ENCODE results near the gene CLCN2. TPM values are rescaled to one million over a fixed set of nuclear protein-coding genes. Genes with fewer than 3 reads are reported as not detected.

Gene CLCN2
- total RNA-seq, 1 donor from 2014 or later, result 2.1 TPM

- Histone ChIP-seq H3K4me3 (ENCODE audit: low read depth, low read length) (no peak overlapping the region), H3K36me3 (ENCODE audit: control insufficient read depth, insufficient read depth, low read length) (peaks cover 7% of the 10 kb centered on the region), H3K27me3 (ENCODE audit: control insufficient read depth, insufficient read depth, low read length) (peaks cover 11% of the 10 kb centered on the region)
- FAIRE-seq (no peak), DNase-seq (ENCODE audit: low read depth) (no peak)
- TF ChIP-seq, protein P1, sequence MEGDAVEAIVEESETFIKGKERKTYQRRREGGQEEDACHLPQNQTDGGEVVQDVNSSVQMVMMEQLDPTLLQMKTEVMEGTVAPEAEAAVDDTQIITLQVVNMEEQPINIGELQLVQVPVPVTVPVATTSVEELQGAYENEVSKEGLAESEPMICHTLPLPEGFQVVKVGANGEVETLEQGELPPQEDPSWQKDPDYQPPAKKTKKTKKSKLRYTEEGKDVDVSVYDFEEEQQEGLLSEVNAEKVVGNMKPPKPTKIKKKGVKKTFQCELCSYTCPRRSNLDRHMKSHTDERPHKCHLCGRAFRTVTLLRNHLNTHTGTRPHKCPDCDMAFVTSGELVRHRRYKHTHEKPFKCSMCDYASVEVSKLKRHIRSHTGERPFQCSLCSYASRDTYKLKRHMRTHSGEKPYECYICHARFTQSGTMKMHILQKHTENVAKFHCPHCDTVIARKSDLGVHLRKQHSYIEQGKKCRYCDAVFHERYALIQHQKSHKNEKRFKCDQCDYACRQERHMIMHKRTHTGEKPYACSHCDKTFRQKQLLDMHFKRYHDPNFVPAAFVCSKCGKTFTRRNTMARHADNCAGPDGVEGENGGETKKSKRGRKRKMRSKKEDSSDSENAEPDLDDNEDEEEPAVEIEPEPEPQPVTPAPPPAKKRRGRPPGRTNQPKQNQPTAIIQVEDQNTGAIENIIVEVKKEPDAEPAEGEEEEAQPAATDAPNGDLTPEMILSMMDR (IDR thresholded peaks at IDR 0.05; ENCODE audit: insufficient read depth, low read length, severe bottlenecking), result no peak
Observed at GRCh38 chr3:184372911-184373310, 11.5 kb upstream of the CLCN2 start.

GRCh38 chr3:184372296-184372821 is 11.0 kb upstream of the CLCN2 start:
- TF ChIP-seq, protein P1 (IDR thresholded peaks at IDR 0.05; ENCODE audit: insufficient read depth, low read length, severe bottlenecking), result no peak
- H3K4me3 ChIP-seq (ENCODE audit: low read depth, low read length), result no peak overlapping the region
- FAIRE-seq, result no peak
- peaks cover 10% of the 10 kb centered on the region for H3K36me3 ChIP-seq (ENCODE audit: control insufficient read depth, insufficient read depth, low read length)
- peaks cover 9% of the 10 kb centered on the region for H3K27me3 ChIP-seq (ENCODE audit: control insufficient read depth, insufficient read depth, low read length)
- no peak for DNase-seq (ENCODE audit: low read depth)

- FAIRE-seq (no peak), DNase-seq (ENCODE audit: low read depth) (peak; percentile 83)
- peaks cover 9% of the 10 kb centered on the region for H3K27me3 ChIP-seq (ENCODE audit: control insufficient read depth, insufficient read depth, low read length)
- H3K4me3 ChIP-seq (ENCODE audit: low read depth, low read length), result no peak overlapping the region
- peaks cover 13% of the 10 kb centered on the region for H3K36me3 ChIP-seq (ENCODE audit: control insufficient read depth, insufficient read depth, low read length)
- TF ChIP-seq, protein P1 (IDR thresholded peaks at IDR 0.05; ENCODE audit: insufficient read depth, low read length, severe bottlenecking), result peak; percentile 98
Observed at GRCh38 chr3:184371570-184372018, 10.2 kb upstream of the CLCN2 start.

GRCh38 chr3:184368586-184369183 is 7.3 kb upstream of the CLCN2 start:
- Histone ChIP-seq H3K36me3 (ENCODE audit: control insufficient read depth, insufficient read depth, low read length) (peaks cover 19% of the 10 kb centered on the region), H3K4me3 (ENCODE audit: low read depth, low read length) (no peak overlapping the region), H3K27me3 (ENCODE audit: control insufficient read depth, insufficient read depth, low read length) (no peaks in the 10 kb centered on the region)
- DNase-seq (ENCODE audit: low read depth) (no peak), FAIRE-seq (no peak)
- TF ChIP-seq, protein P1 (IDR thresholded peaks at IDR 0.05; ENCODE audit: insufficient read depth, low read length, severe bottlenecking), result no peak

GRCh38 chr3:184368116-184368515 is 6.7 kb upstream of the CLCN2 start:
- H3K36me3 ChIP-seq (ENCODE audit: control insufficient read depth, insufficient read depth, low read length), result peaks cover 19% of the 10 kb centered on the region
- DNase-seq (ENCODE audit: low read depth), result no peak
- H3K4me3 ChIP-seq (ENCODE audit: low read depth, low read length), result no peak overlapping the region
- H3K27me3 ChIP-seq (ENCODE audit: control insufficient read depth, insufficient read depth, low read length), result no peaks in the 10 kb centered on the region
- no peak for FAIRE-seq
- TF ChIP-seq, protein P1 (IDR thresholded peaks at IDR 0.05; ENCODE audit: insufficient read depth, low read length, severe bottlenecking), result no peak
